ENCODE measurements around the gene PLCXD3. TPM values are rescaled to one million over a fixed set of nuclear protein-coding genes. Genes with fewer than 3 reads are reported as not detected.

PLCXD3 gene
- polyA plus RNA-seq, 1 of the 3 experiments (the other 2 are of a cell fraction): 0.15 TPM

DNA sequence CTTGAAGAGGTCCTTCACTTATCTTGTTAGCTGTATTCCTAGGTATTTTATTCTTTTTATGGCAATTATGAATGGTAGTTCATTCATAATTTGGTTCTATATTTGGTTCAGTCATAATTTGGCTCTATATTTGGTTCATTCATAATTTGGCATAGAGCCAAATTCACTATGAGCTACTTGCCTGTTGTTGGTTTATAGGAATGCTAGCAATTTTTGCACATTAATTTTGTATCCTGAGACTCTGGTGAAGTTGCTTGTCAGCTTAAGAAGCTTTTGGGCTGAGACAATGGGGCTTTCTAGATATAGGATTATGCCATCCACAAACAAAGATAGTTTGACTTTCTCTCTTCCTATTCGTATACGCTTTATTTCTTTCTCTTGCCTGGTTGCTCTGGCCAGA, 142.2 kb downstream of the PLCXD3 start:
- no peaks in the 10 kb centered on the region for H3K9me2 ChIP-seq
- H2AFZ ChIP-seq (ENCODE audit: low read depth): no peak overlapping the region
- no peaks in the 10 kb centered on the region for H3K27me3 ChIP-seq (ENCODE audit: insufficient read depth)
- ChIA-PET CTCF (interaction anchor here (1.9 kb wide), 1 partner anchor 98 kb away, joined by 7 read pairs; no protein-coding TSS in a partner anchor), POLR2A (no interaction called here)
- H3K36me3 ChIP-seq (replicated peaks in 1 of 2; ENCODE audit: control insufficient read depth in 1 of 2, insufficient read depth in 2 of 2, low read length in 1 of 2): no peaks in the 10 kb centered on the region
- no peak overlapping the region for H3K9ac ChIP-seq
- H3K4me2 ChIP-seq: no peak overlapping the region
- no peaks in the 10 kb centered on the region for H3K9me3 ChIP-seq
- no peak for TF ChIP-seq CHD2 (IDR thresholded peaks at IDR 0.05; ENCODE audit: low read length, partially characterized antibody)
- peak; percentile 82 for TF ChIP-seq NFIC (IDR thresholded peaks at IDR 0.05; ENCODE audit: borderline replicate concordance)
- no peaks in the 10 kb centered on the region for H4K20me1 ChIP-seq (ENCODE audit: insufficient read depth)
- no peaks in the 10 kb centered on the region for H3K79me2 ChIP-seq (ENCODE audit: insufficient read depth)
- H3K4me1 ChIP-seq (ENCODE audit: control insufficient read depth in 1 of 2, insufficient read depth in 2 of 2, low read depth in 1 of 2, low read length in 1 of 2): peaks cover 0 to 25% of the 10 kb centered on the region in 2 experiments; a peak in 2 of 4 replicates
- no peak overlapping the region for H3K4me3 ChIP-seq (ENCODE audit: low read depth in 2 of 2, low read length in 1 of 2)
- WGBS (ENCODE audit: low lambda C conversion rate): 100% methylated on average over 2 of the region's 2 CpGs
- H3K27ac ChIP-seq (ENCODE audit: low read depth in 2 of 2, low read length in 1 of 2): peak overlapping the region in 1 of 2 experiments; percentile 99; a peak in 1 of 4 replicates
- no peak for DNase-seq
- H3F3A ChIP-seq (replicated peaks; ENCODE audit: insufficient read depth): no peaks in the 10 kb centered on the region

DNA sequence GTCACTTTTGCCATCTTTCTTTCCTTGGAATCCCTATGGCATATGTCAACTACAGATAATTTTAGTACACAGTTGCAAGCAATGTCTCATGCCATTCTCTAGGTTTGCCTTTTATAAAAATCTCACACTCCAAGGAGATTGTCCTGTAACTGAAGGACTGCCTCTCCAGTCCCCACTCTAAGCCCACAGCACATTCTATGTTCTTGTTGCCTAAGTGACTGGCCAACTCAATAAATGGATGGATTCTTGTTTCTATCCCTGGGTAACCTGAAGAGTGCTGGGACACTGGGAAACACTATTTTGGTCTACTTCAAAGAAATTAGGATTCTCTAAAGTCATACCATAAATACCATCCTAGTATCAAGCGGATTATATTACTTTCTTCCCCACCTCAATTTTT, 145.0 kb downstream of the PLCXD3 start:
- TF ChIP-seq MAX (IDR thresholded peaks at IDR 0.05; ENCODE audit: low read depth) (no peak), MEF2A (IDR thresholded peaks at IDR 0.05; ENCODE audit: borderline replicate concordance, low read depth) (no peak), ELF1 (IDR thresholded peaks at IDR 0.05) (no peak), RFX5 (IDR thresholded peaks at IDR 0.05; ENCODE audit: low read length) (no peak), MXI1 (IDR thresholded peaks at IDR 0.05; ENCODE audit: low read depth, low read length) (no peak), FOSL2 (IDR thresholded peaks at IDR 0.05; ENCODE audit: borderline replicate concordance, low read depth) (no peak), GABPA (IDR thresholded peaks at IDR 0.05; ENCODE audit: low read depth) (no peak), RCOR1 (IDR thresholded peaks at IDR 0.05; ENCODE audit: low read length) (no peak), CHD2 (IDR thresholded peaks at IDR 0.05; ENCODE audit: low read length, partially characterized antibody) (no peak), FOXM1 (IDR thresholded peaks at IDR 0.05; ENCODE audit: low read depth) (no peak), REST (IDR thresholded peaks at IDR 0.05; ENCODE audit: low read depth, low read length) (no peak), EP300 (IDR thresholded peaks at IDR 0.05; ENCODE audit: borderline replicate concordance in 1 of 2, low read depth in 1 of 2, low read length in 1 of 2) (no peak), JUND (IDR thresholded peaks at IDR 0.05) (no peak), NRF1 (IDR thresholded peaks at IDR 0.05; ENCODE audit: low read depth, low read length) (no peak), TAF1 (IDR thresholded peaks at IDR 0.05; ENCODE audit: borderline replicate concordance, low read depth, low read length) (no peak), SMC3 (IDR thresholded peaks at IDR 0.05; ENCODE audit: low read depth, low read length) (no peak), RAD21 (IDR thresholded peaks at IDR 0.05; ENCODE audit: low read length) (no peak)
- TF ChIP-seq, protein P1, sequence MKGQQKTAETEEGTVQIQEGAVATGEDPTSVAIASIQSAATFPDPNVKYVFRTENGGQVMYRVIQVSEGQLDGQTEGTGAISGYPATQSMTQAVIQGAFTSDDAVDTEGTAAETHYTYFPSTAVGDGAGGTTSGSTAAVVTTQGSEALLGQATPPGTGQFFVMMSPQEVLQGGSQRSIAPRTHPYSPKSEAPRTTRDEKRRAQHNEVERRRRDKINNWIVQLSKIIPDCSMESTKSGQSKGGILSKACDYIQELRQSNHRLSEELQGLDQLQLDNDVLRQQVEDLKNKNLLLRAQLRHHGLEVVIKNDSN (IDR thresholded peaks at IDR 0.05; ENCODE audit: borderline replicate concordance, low read depth): no peak
- TF ChIP-seq, protein P2, sequence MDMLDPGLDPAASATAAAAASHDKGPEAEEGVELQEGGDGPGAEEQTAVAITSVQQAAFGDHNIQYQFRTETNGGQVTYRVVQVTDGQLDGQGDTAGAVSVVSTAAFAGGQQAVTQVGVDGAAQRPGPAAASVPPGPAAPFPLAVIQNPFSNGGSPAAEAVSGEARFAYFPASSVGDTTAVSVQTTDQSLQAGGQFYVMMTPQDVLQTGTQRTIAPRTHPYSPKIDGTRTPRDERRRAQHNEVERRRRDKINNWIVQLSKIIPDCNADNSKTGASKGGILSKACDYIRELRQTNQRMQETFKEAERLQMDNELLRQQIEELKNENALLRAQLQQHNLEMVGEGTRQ (IDR thresholded peaks at IDR 0.05; ENCODE audit: borderline replicate concordance, low read depth, low read length): no peak
- Histone ChIP-seq H3K9me2 (no peaks in the 10 kb centered on the region), H4K20me1 (ENCODE audit: insufficient read depth) (no peaks in the 10 kb centered on the region), H3K4me1 (ENCODE audit: control insufficient read depth in 1 of 2, insufficient read depth in 2 of 2, low read depth in 1 of 2, low read length in 1 of 2) (peaks cover 0 to 10% of the 10 kb centered on the region in 2 experiments; a peak in 2 of 4 replicates), H3K9ac (no peak overlapping the region), H3K79me2 (ENCODE audit: insufficient read depth) (no peaks in the 10 kb centered on the region), H3K36me3 (replicated peaks in 1 of 2; ENCODE audit: control insufficient read depth in 1 of 2, insufficient read depth in 2 of 2, low read length in 1 of 2) (no peaks in the 10 kb centered on the region), H2AFZ (ENCODE audit: low read depth) (no peak overlapping the region), H3K9me3 (no peaks in the 10 kb centered on the region), H3K4me3 (ENCODE audit: low read depth in 2 of 2, low read length in 1 of 2) (no peak overlapping the region), H3K4me2 (no peak overlapping the region), H3K27ac (ENCODE audit: low read depth in 2 of 2, low read length in 1 of 2) (peak overlapping the region in 1 of 2 experiments; percentile 36; a peak in 2 of 4 replicates), H3K27me3 (ENCODE audit: insufficient read depth) (no peaks in the 10 kb centered on the region), H3F3A (replicated peaks; ENCODE audit: insufficient read depth) (no peaks in the 10 kb centered on the region)
- POLR2A ChIA-PET: no interaction called here
- WGBS (ENCODE audit: low lambda C conversion rate): 0% methylated on average over 1 of the region's 1 CpG
- DNase-seq: no peak
- CTCF ChIA-PET: no interaction called here

Data from SK-N-SH (cell line).